Ovary (tissue), 9 donors: ENCODE results near the gene DUSP6. TPM values are rescaled to one million over a fixed set of nuclear protein-coding genes. Genes with fewer than 3 reads are reported as not detected.

Experiments used
- DNase-seq, 5 donors: peaks; one replicate each; pipeline ENCODE4 v3.0.0-alpha.2; 2019 to 2020
- H3K27ac ChIP-seq, 2 donors: fragments of 200-600 bp; one replicate each; pipeline versions ENCODE4 v1.5.1 to v1.8.0; 2019 to 2022
- H3K27me3 ChIP-seq: fragments of 200-600 bp; one replicate; pipeline ENCODE4 v1.8.0; 2022
- H3K36me3 ChIP-seq: fragments of 200-600 bp; sonication (generic); one replicate; pipeline ENCODE4 v1.5.1; 2019
- H3K4me1 ChIP-seq: one replicate; pipeline ENCODE4 v1.8.1; 2013; ENCODE audit warnings: mild to moderate bottlenecking, moderate library complexity; ENCODE audit not compliant: insufficient read depth
- H3K4me3 ChIP-seq: fragments of 200-600 bp; sonication (generic); one replicate; pipeline ENCODE4 v1.5.1; 2017
- H3K9me3 ChIP-seq, 2 donors: fragments of 200-600 bp in 1 of 2; sonication (generic) in 1 of 2; one replicate each; pipeline versions ENCODE4 v1.5.1 to v1.8.1; 2013 to 2019; ENCODE audit warnings: mild to moderate bottlenecking in 1 of 2, moderate library complexity in 1 of 2
- CTCF ChIP-seq, 3 donors: fragments of 450-650 bp in 2 of 3; fragments of 200-600 bp in 1 of 3; IDR thresholded peaks; one replicate each; pipeline versions ENCODE4 v1.5.1 to v1.8.0; 2016 to 2022; ENCODE audit warnings: antibody characterized with exemption in 3 of 3, mild to moderate bottlenecking in 1 of 3
- EP300 ChIP-seq: sonication (generic); formaldehyde crosslinking; IDR thresholded peaks from one replicate; pipeline ENCODE4 v1.6.1; 2017; ENCODE audit warnings: antibody characterized with exemption
- POLR2A ChIP-seq: fragments of 450-650 bp; IDR thresholded peaks from one replicate; pipeline ENCODE4 v1.6.1; 2017; ENCODE audit warnings: antibody characterized with exemption, mild to moderate bottlenecking, moderate library complexity
- WGBS, 3 donors: extraction: QIAGEN DNeasy Blood & Tissue Kit in 1 of 3; methylation state at CpG; one replicate each; pipeline versions ENCODE4 v1.1.5 to v1.1.7; 2013 to 2017; 5-methylcytosine and 5-hydroxymethylcytosine counted together
- intact Hi-C, 4 donors: fragments of 100-400 bp; cut with DNase I; formaldehyde crosslinking; loops; one replicate each; pipeline versions ENCODE4 v1.11.0 to v1.15.1; 2022 to 2023
- polyA plus RNA-seq, 2 donors: library from polyadenylated mRNA; stranded (reverse); fragments of 200-250 nt in 1 of 2; fragments of 350-450 nt in 1 of 2; fragmentation: Illumina TruSeq in 1 of 2; extraction: RNeasy Lipid Tissue Mini Kit (QIAGEN cat#74804) in 1 of 2; gene quantifications; one replicate each; pipeline ENCODE4 v1.2.3, GENCODE V29; 2013 to 2014
- total RNA-seq, 7 donors: library from RNA; depleted of rRNA in 2 of 7; stranded (reverse); fragments of >200 nt in 2 of 7; fragmentation: NEBNext Ultra II Directional in 3 of 7; extraction: Animal tissue kit (Norgen Biotek cat#: 25700) in 3 of 7; gene quantifications; one replicate each; pipeline versions ENCODE4 v1.1.0 to v1.2.4, GENCODE V29; 2016 to 2023
- donor health status: DM: no; HTN: no; CAD: no; lungs with moderate emphysema.
- donor health status: DM: no; HTN: no; CAD: no.
- donor health status: Bipolar disorder and iron deficiency.
- donor health status: DM: yes; HTN: yes; CAD: no.
- donor health status: DM: no; HTN: no; CAD: no.
- donor health status: DM: yes; HTN: yes; CAD: no.

DUSP6 gene
- total and polyA plus RNA-seq, 9 donors, result 10.8 to 35.5 (median 20.5) TPM

GRCh38 chr12:89334548-89335169 is 17.6 kb downstream of the DUSP6 start:
- Histone ChIP-seq H3K4me1 (no peaks in the 10 kb centered on the region), H3K27me3 (no peaks in the 10 kb centered on the region), H3K4me3 (no peak overlapping the region), H3K9me3 (no peaks in the 10 kb centered on the region), H3K36me3 (no peaks in the 10 kb centered on the region), H3K27ac (no peak overlapping the region)
- 12 to 37% (median 17%) methylated on average over 5 of the region's 5 CpGs for WGBS, 3 donors
- intact Hi-C loops, result no loop called here
- DNase-seq, result no peak
- TF ChIP-seq POLR2A, result no peak
- no peak for TF ChIP-seq EP300
- no peak for TF ChIP-seq CTCF (IDR thresholded peaks at IDR 0.05)

- intact Hi-C loops, result no loop called here
- H3K36me3 ChIP-seq, result no peaks in the 10 kb centered on the region
- H3K4me3 ChIP-seq, result no peak overlapping the region
- H3K27me3 ChIP-seq, result no peaks in the 10 kb centered on the region
- TF ChIP-seq CTCF (IDR thresholded peaks at IDR 0.05) (no peak), EP300 (no peak), POLR2A (no peak)
- H3K27ac ChIP-seq, result no peak overlapping the region
- H3K9me3 ChIP-seq, result no peaks in the 10 kb centered on the region
- H3K4me1 ChIP-seq, result peaks cover under 1% of the 10 kb centered on the region
- no peak for DNase-seq
- 74 to 89% (median 86%) methylated on average over 4 of the region's 4 CpGs for WGBS, 3 donors
Measured at GRCh38 chr12:89333564-89334252, 18.6 kb downstream of the DUSP6 start.

- Histone ChIP-seq H3K9me3 (no peaks in the 10 kb centered on the region), H3K27ac (no peak overlapping the region), H3K4me3 (no peak overlapping the region), H3K4me1 (peaks cover 9% of the 10 kb centered on the region), H3K36me3 (no peaks in the 10 kb centered on the region), H3K27me3 (no peaks in the 10 kb centered on the region)
- no peak for DNase-seq
- TF ChIP-seq POLR2A (no peak), CTCF (IDR thresholded peaks at IDR 0.05) (no peak), EP300 (no peak)
- intact Hi-C loops, result loop anchor here in 1 of 4 donors (5.0 kb wide), 1 partner anchor 151 kb away; no protein-coding TSS in a partner anchor
- 36 to 64% (median 51%) methylated on average over 9 of the region's 9 CpGs for WGBS, 3 donors
Measured at GRCh38 chr12:89328151-89329030, 23.9 kb downstream of the DUSP6 start.

- intact Hi-C loops, result loop anchor here in 1 of 4 donors (5.0 kb wide), 1 partner anchor 150 kb away; no protein-coding TSS in a partner anchor
- no peak overlapping the region for H3K27ac ChIP-seq
- WGBS, 3 donors, result 28 to 49% (median 29%) methylated on average over 8 of the region's 8 CpGs
Measured at GRCh38 chr12:89327486-89328094, 24.7 kb downstream of the DUSP6 start.

More at GRCh38 chr12:89327486-89328094, 24.7 kb downstream of the DUSP6 start:
- H3K4me1 ChIP-seq, result peaks cover 9% of the 10 kb centered on the region
- H3K27me3 ChIP-seq, result no peaks in the 10 kb centered on the region
- no peaks in the 10 kb centered on the region for H3K9me3 ChIP-seq
- DNase-seq, result no peak
- TF ChIP-seq CTCF (IDR thresholded peaks at IDR 0.05), result no peak
- H3K36me3 ChIP-seq, result no peaks in the 10 kb centered on the region
- no peak overlapping the region for H3K4me3 ChIP-seq
